GM19043 (cell line): ENCODE results near the gene NHSL1.

Source experiments
- ATAC-seq: cut with Tn5 transposase; IDR thresholded peaks from one replicate; pipeline ENCODE4 v1.9.1; 2021; ENCODE audit warnings: low read depth; ENCODE audit not compliant: unreplicated experiment

Gene NHSL1

DNA sequence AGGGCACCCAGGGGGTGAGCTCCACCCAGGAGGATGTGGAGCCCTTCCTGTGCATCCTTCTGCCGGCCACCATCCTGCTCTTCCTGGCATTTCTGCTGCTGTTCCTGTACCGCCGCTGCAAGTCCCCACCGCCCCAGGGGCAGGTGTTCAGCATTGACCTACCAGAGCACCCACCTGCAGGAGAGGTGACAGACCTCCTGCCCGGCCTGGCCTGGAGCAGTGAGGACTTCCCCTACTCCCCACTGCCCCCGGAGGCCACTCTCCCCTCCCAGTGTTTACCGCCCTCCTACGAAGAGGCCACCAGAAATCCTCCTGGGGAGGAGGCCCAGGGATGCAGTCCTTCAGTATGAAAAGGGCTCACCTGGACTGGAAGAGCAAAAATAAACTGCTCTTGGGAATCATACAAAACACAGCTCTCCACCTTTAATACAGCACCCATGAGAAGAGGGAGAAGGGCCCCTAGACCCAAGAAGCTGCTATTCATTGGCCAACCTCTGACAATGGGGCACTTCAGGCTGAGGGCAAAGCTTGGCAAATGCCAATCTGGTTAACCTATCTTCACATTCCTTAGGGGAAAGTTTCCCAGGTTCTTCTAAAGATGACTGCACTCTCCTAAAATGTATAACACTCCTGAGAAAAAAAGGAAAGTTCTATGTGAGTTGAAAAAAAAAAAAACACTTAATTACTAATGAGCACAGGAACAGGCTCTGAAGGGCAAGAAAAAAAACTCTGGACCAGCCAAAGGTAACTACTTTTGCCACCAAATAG lies 116.6 kb downstream of the NHSL1 start:
- ATAC-seq = no peak

DNA sequence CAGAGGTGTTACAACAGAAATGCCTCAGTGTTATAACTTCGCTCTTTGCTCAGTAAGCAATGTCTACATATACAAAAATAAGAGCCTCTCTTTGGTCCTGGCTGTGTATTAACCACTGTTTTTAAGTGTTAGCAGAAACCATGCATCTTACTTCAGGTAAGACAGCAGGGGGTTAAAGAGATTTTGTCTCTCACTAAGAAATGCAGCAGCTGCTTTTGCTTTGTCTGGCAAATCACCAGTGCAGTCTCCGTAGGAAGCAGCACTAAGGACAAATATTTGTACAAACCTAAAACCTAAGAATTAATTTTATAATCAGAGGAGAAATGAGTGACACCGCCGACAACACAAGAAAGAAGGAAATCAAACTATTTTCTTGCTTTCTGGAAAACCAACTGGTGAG lies 120.8 kb downstream of the NHSL1 start:
- ATAC-seq = no peak

DNA sequence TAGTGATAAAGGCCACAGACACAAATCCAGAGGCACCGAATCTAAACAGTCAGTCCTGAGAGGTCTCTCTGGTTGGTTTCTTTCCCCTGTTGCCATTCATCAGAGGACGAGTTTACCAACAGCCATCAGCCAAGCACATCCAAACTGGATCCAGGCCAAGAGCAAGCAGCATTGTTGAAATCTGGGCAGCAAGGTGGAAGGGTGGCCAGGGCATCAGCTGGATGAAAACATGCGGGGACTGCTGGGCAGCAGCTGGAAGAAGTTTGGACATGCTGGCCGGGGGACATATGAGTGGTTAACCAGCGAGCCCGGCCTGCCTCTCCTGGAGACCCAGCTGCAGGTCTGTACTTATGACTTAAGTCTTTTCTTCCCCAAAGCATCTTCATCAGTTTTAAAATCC lies 121.5 kb downstream of the NHSL1 start, which contains the start of gene SMIM28:
SMIM28 (plus strand) TSS at position 62 of the 400 bp plus-strand sequence; CDS start at position 230, 168 bp downstream.
- no peak for ATAC-seq

GRCh38 chr6:138377042-138377441 lies 122.3 kb downstream of the NHSL1 start:
- ATAC-seq = no peak

DNA sequence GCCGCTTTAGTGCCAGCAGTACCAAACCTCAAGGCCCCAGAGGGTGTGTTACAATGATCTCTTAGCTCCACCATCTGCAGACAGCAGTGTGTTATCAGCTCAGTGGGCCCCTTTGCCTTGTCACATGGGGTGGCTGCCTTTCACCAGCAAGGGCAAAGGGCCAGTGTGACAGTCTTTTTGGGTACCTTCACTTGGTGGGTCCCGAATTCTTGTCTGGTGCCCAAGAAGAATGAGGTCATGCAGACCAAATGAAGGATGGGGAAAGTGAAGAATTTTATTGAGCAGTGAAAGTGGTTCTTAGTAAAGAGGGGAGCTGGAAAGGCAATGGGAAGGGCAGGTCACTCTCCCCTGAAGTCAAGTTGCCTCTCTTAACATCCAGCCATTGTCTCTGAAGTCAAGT lies 124.5 kb downstream of the NHSL1 start:
- no peak for ATAC-seq

DNA sequence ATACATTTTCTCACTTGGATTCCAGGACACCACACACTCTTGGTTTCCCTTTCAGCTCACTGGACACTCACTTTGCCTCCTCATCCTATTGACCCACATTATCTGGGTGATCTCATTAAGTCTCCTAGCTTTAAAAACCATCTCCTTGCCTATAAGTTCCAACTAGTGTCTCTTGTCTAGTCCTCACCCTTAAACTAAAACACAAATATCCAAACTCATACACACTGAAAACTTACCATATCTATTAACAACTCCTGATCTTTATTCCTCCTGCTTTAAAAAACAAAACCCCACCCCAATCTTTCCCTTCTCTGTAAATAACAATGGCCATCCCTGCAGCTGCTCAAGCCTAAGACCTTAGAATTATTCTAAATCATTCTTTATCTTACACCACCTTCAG lies 125.1 kb downstream of the NHSL1 start:
- ATAC-seq = no peak

DNA sequence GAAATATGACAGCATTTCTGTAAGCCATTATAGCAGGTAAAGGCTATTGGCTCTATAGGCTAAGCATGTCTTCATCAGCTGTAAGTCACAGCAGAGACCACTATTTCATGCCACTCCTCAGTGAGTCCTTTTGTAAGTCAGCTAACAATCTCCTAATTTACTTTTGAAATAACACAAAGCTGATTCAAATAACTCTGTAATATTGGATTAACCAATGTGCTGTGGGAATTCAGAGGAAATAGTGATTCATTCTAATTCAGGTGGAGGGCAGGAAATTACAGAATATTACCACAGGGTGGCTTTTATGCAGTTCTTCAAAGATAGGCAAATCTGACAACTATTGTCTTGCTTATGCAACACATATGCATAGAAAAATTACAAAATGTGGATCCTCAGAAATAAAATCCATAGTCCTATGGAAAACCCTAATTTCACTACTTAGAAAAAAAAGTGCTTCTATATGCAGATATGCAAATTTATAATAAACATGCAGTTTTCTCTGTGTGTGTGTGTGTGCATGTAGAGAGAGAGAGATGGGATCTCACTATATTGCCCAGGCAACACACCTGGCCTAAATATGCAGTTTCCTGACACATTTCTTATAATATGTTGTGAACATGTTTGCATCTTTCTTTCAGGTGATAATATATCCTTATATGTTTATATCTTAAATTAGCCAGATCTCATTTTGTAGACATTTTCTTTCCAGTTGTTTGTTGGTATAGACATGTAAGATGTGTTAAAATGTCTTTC lies 126.4 kb downstream of the NHSL1 start:
- no peak for ATAC-seq
